Endothelial cell of umbilical vein (primary cell): ENCODE data around the gene ZNF446. TPM values are rescaled to one million over a fixed set of nuclear protein-coding genes. Genes with fewer than 3 reads are reported as not detected.
A peak's percentile ranks its signal among the peaks of the same experiment; 100 is the strongest.

Source experiments
- BruUV-seq: library from RNA; stranded (reverse); fragments of 400-500 nt; replicated peaks from 2 replicates; lab custom pipeline; 2021; lab: Mats Ljungman, UMichigan
- CTCF ChIA-PET: fragments of 300-600, 350-600 bp; sonication (Branson Sonifier 250); formaldehyde crosslinking; loops from one replicate; lab custom pipeline; 2021; ENCODE audit warnings: antibody characterized with exemption, inconsistent platforms; lab: Charles Lee
- POLR2A ChIA-PET: fragments of 300-600, 350-600 bp; sonication (Branson Sonifier 250); formaldehyde crosslinking; loops from one replicate; lab custom pipeline; 2021; ENCODE audit warnings: antibody characterized with exemption, inconsistent platforms; lab: Charles Lee
- DNase-seq: peaks from one replicate; pipeline ENCODE4 v3.0.0-alpha.2; 2011; ENCODE audit warnings: low read depth, low spot score
- FAIRE-seq: peaks from 2 replicates; lab custom pipeline; 2011; peaks lifted over from hg19 to GRCh38; lab: Jason Lieb, UNC
- H2AFZ ChIP-seq: 2 replicates; pipeline ENCODE4 v1.6.0; 2012; ENCODE audit warnings: low read depth, low read length, control low read depth, inconsistent platforms
- H3K27ac ChIP-seq: 2 replicates; pipeline ENCODE4 v1.5.1; 2011; ENCODE audit warnings: low read depth, mild to moderate bottlenecking, control low read depth, low read length, moderate library complexity; ENCODE audit not compliant: insufficient read depth
- H3K27me3 ChIP-seq, 2 experiments: 2 replicates each; pipeline versions ENCODE4 v1.6.0 to v1.6.1; 2011; ENCODE audit warnings: low read length in 2 of 2, mixed read lengths in 1 of 2; ENCODE audit not compliant: control insufficient read depth in 2 of 2, insufficient read depth in 2 of 2
- H3K36me3 ChIP-seq, 2 experiments: 2 replicates in 1 of 2; 3 replicates in 1 of 2; pipeline ENCODE4 v1.5.1; 2011; ENCODE audit warnings: low read length in 2 of 2, mild to moderate bottlenecking in 1 of 2, moderate library complexity in 1 of 2; ENCODE audit not compliant: control insufficient read depth in 2 of 2, insufficient read depth in 2 of 2; ENCODE audit errors: extremely low read depth in 1 of 2
- H3K4me1 ChIP-seq: 3 replicates; pipeline ENCODE4 v1.5.1; 2011; ENCODE audit warnings: mild to moderate bottlenecking, low read length; ENCODE audit not compliant: control insufficient read depth, insufficient read depth; ENCODE audit errors: extremely low read depth
- H3K4me2 ChIP-seq: 2 replicates; pipeline ENCODE4 v1.6.1; 2011; ENCODE audit warnings: low read length, control low read depth, mixed read lengths; ENCODE audit not compliant: insufficient read depth
- H3K4me3 ChIP-seq, 3 experiments: fragments of 200-600 bp in 1 of 3; sonication (generic), shearing (Covaris generic) in 1 of 3; replicated peaks in 1 of 3; 2 replicates each; pipeline ENCODE4 v1.5.1; 2011 to 2016; ENCODE audit warnings: control low read depth in 3 of 3, low read length in 3 of 3, mild to moderate bottlenecking in 2 of 3, inconsistent platforms in 1 of 3, low read depth in 1 of 3, moderate library complexity in 1 of 3; ENCODE audit not compliant: insufficient read depth in 1 of 3
- H3K79me2 ChIP-seq: 2 replicates; pipeline ENCODE4 v1.6.0; 2012; ENCODE audit warnings: low read length, inconsistent platforms; ENCODE audit not compliant: control insufficient read depth, insufficient read depth
- H3K9ac ChIP-seq: replicated peaks from 2 replicates; pipeline ENCODE3; 2011; ENCODE audit warnings: low read length, control low read depth; ENCODE audit not compliant: insufficient read depth; ENCODE audit errors: extremely low read depth
- H3K9me1 ChIP-seq: replicated peaks from 3 replicates; pipeline ENCODE4 v1.6.0; 2011; ENCODE audit warnings: mild to moderate bottlenecking, low read length; ENCODE audit not compliant: control insufficient read depth, insufficient read depth; ENCODE audit errors: extremely low read depth
- H3K9me3 ChIP-seq: replicated peaks from 2 replicates; pipeline ENCODE4 v1.5.1; 2012; ENCODE audit warnings: low read length, inconsistent platforms; ENCODE audit not compliant: control insufficient read depth, insufficient read depth
- H4K20me1 ChIP-seq: replicated peaks from 2 replicates; pipeline ENCODE3; 2011; ENCODE audit warnings: mild to moderate bottlenecking, low read length; ENCODE audit not compliant: control insufficient read depth, insufficient read depth; ENCODE audit errors: extremely low read depth
- CTCF ChIP-seq, 2 donors: IDR thresholded peaks; 1 replicate in 1 of 2; 2 replicates in 1 of 2; pipeline ENCODE4 v1.5.1; 2011; ENCODE audit warnings: low read length in 2 of 2, mild to moderate bottlenecking in 2 of 2, moderate library complexity in 2 of 2, control low read depth in 1 of 2, inconsistent platforms in 1 of 2, low read depth in 1 of 2; ENCODE audit not compliant: insufficient read depth in 1 of 2; ENCODE audit errors: extremely low read depth in 1 of 2
- EZH2 ChIP-seq: IDR thresholded peaks from 2 replicates; pipeline ENCODE4 v1.6.1; 2012; ENCODE audit warnings: borderline replicate concordance, low read depth, mild to moderate bottlenecking, moderate library complexity, low read length, inconsistent platforms; ENCODE audit not compliant: severe bottlenecking
- FOS ChIP-seq: IDR thresholded peaks from 2 replicates; pipeline ENCODE4 v1.6.1; 2011; ENCODE audit warnings: mild to moderate bottlenecking, low read length, moderate library complexity, borderline replicate concordance; ENCODE audit not compliant: insufficient read depth
- GATA2 ChIP-seq: IDR thresholded peaks from 2 replicates; pipeline ENCODE4 v1.7.0; 2011; ENCODE audit warnings: low read depth, mild to moderate bottlenecking, moderate library complexity, mixed read lengths, low read length; ENCODE audit not compliant: insufficient read length, insufficient read depth
- JUN ChIP-seq: IDR thresholded peaks from 2 replicates; pipeline ENCODE4 v1.6.1; 2011; ENCODE audit warnings: borderline replicate concordance, low read depth; ENCODE audit not compliant: insufficient read length, insufficient read depth
- MAX ChIP-seq: IDR thresholded peaks from 2 replicates; pipeline ENCODE4 v1.6.1; 2011; ENCODE audit not compliant: insufficient read depth, insufficient read length
- MYC ChIP-seq: IDR thresholded peaks from one replicate; pipeline ENCODE4 v1.6.1; 2011; ENCODE audit warnings: mild to moderate bottlenecking, low read depth, low read length
- POLR2A ChIP-seq: IDR thresholded peaks from 2 replicates; pipeline ENCODE4 v1.6.1; 2012; ENCODE audit warnings: low read depth, mild to moderate bottlenecking, control low read depth, low read length
- POLR2AphosphoS5 ChIP-seq: IDR thresholded peaks from 2 replicates; pipeline ENCODE4 v1.6.1; 2012; ENCODE audit warnings: low read depth, mild to moderate bottlenecking, control low read depth, low read length, moderate library complexity; ENCODE audit not compliant: insufficient read depth
- dilution Hi-C: fragments of 300-500 bp; cut with MboI; formaldehyde crosslinking; loops from one replicate; pipeline ENCODE4 v1.15.0; 2019; ENCODE audit warnings: low sequenced_read_pairs; ENCODE audit not compliant: extremely low pct_ligation_motif_present
- intact Hi-C: fragments of 100-400 bp; cut with micrococcal nuclease; formaldehyde crosslinking; loops from one replicate; pipeline ENCODE4 v1.10.0; 2022
- polyA plus RNA-seq, 4 experiments: library from polyadenylated mRNA; depleted of rRNA in 3 of 4; stranded (reverse) in 3 of 4; unstranded in 1 of 4; fragments of >200 nt; gene quantifications; 2 replicates each; pipeline versions ENCODE4 v1.2.1 to v1.2.3, GENCODE V29; 2011 to 2012; ENCODE audit warnings: missing spikeins in 1 of 4
- total RNA-seq: library from RNA; stranded (reverse); gene quantifications from 2 replicates; pipeline ENCODE4 v1.2.3, GENCODE V29; 2021

The ZNF446 gene
- total and polyA plus RNA-seq, 2 donors (not counting 3 experiments of a cell fraction or from before 2014, with no cell fraction given), result 7.0 to 8.3 TPM

- ChIA-PET CTCF (interaction anchor here (0.6 to 4.6 kb wide), 25 partner anchors 8 to 302 kb away, joined by 3 to 111 read pairs (median 8); partner anchors contain the start of genes CHMP2A, MZF1, SLC27A5 and TRIM28), POLR2A (interaction anchor here (1.1 to 3.4 kb wide), 3 partner anchors 24 to 55 kb away, joined by 6 to 20 read pairs (median 17); partner anchors contain the start of gene TRIM28)
- Histone ChIP-seq H3K9me3 (no peaks in the 10 kb centered on the region), H3K4me2 (peak overlapping the region; percentile 84), H3K27ac (peak overlapping the region; percentile 69), H4K20me1 (no peaks in the 10 kb centered on the region), H3K4me1 (peaks cover 19% of the 10 kb centered on the region), H3K27me3 (no peaks in the 10 kb centered on the region), H2AFZ (peak overlapping the region; percentile 81), H3K4me3 (peak overlapping the region; percentile 58 to 83 (median 73)), H3K79me2 (peaks cover 30% of the 10 kb centered on the region), H3K9ac (peak overlapping the region; percentile 91), H3K9me1 (no peaks in the 10 kb centered on the region), H3K36me3 (peaks cover 0 to 11% of the 10 kb centered on the region in 2 experiments)
- dilution Hi-C loops, result no loop called here
- DNase-seq (no peak), FAIRE-seq (no peak)
- BruUV-seq, result TSS peak; percentile 91
- intact Hi-C loops, result no loop called here
- no peak for TF ChIP-seq MYC
- TF ChIP-seq GATA2, result no peak
- TF ChIP-seq CTCF (IDR thresholded peaks at IDR 0.05; ENCODE audit: extremely low read depth in 1 of 2, insufficient read depth in 1 of 2, low read depth in 1 of 2, low read length in 2 of 2), result no peak
- TF ChIP-seq POLR2A, result no peak
- TF ChIP-seq MAX, result no peak
- no peak for TF ChIP-seq POLR2AphosphoS5
- no peak for TF ChIP-seq JUN
- TF ChIP-seq FOS, result no peak
- TF ChIP-seq EZH2, result no peak
Observed at GRCh38 chr19:58520257-58520599, 44.1 kb downstream of the ZNF446 start.
